ENCODE results near the gene PTER.

Gene PTER

GRCh38 chr10:16510843-16511242 is 74.0 kb downstream of the PTER start:
- DNase-seq (ENCODE audit: low read depth) = no peak
- no peak for TF ChIP-seq CTCF (IDR thresholded peaks at IDR 0.05; ENCODE audit: insufficient read depth, low read depth, low read length, missing control alignments)

GRCh38 chr10:16518822-16519221 is 82.0 kb downstream of the PTER start:
- no peak overlapping the region for H3K4me3 ChIP-seq (ENCODE audit: low read length)
- TF ChIP-seq CTCF (IDR thresholded peaks at IDR 0.05; ENCODE audit: insufficient read depth, low read depth, low read length, missing control alignments) = peak; percentile 33

More at GRCh38 chr10:16510843-16511242, 74.0 kb downstream of the PTER start:
- H3K4me3 ChIP-seq (ENCODE audit: low read length) = no peak overlapping the region

GRCh38 chr10:16519250-16519907 is 82.6 kb downstream of the PTER start:
- no peak for TF ChIP-seq CTCF (IDR thresholded peaks at IDR 0.05; ENCODE audit: insufficient read depth, low read depth, low read length, missing control alignments)
- DNase-seq (ENCODE audit: low read depth) = no peak
- no peak overlapping the region for H3K4me3 ChIP-seq (ENCODE audit: low read length)

More at GRCh38 chr10:16518822-16519221, 82.0 kb downstream of the PTER start:
- DNase-seq (ENCODE audit: low read depth) = no peak

GRCh38 chr10:16519908-16520861 is 83.4 kb downstream of the PTER start:
- no peak overlapping the region for H3K4me3 ChIP-seq (ENCODE audit: low read length)
- TF ChIP-seq CTCF (IDR thresholded peaks at IDR 0.05; ENCODE audit: insufficient read depth, low read depth, low read length, missing control alignments) = no peak
- DNase-seq (ENCODE audit: low read depth) = no peak

GRCh38 chr10:16520900-16521299 is 84.1 kb downstream of the PTER start:
- H3K4me3 ChIP-seq (ENCODE audit: low read length) = peak overlapping the region; percentile 37
- TF ChIP-seq CTCF (IDR thresholded peaks at IDR 0.05; ENCODE audit: insufficient read depth, low read depth, low read length, missing control alignments) = peak; percentile 5
- DNase-seq (ENCODE audit: low read depth) = peak; percentile 19

- DNase-seq (ENCODE audit: low read depth) = peak; percentile 45
- no peak for TF ChIP-seq CTCF (IDR thresholded peaks at IDR 0.05; ENCODE audit: insufficient read depth, low read depth, low read length, missing control alignments)
Observed at GRCh38 chr10:16521311-16522016, 84.7 kb downstream of the PTER start, which contains the start of gene C1QL3. Gene C1QL3 (minus strand): TSS chr10:16521879. CDS start chr10:16521065, 814 bp downstream.

More at GRCh38 chr10:16521311-16522016, 84.7 kb downstream of the PTER start, which contains the start of gene C1QL3:
- peak within 1 kb of the TSS; percentile 40 for H3K4me3 ChIP-seq (ENCODE audit: low read length)
